Heart left ventricle (tissue), 16 donors: ENCODE results near the gene MYNN. TPM values are rescaled to one million over a fixed set of nuclear protein-coding genes. Genes with fewer than 3 reads are reported as not detected.

ENCODE experiments used
- ATAC-seq, 4 donors: fragments of 200-7000 bp; cut with Tn5 transposase; one replicate each; pipeline ENCODE4 v1.9.1; 2020 to 2022; ENCODE audit warnings: moderate library complexity in 4 of 4, mild to moderate bottlenecking in 3 of 4, moderate number of reproducible peaks in 1 of 4
- DNase-seq, 5 donors: peaks; one replicate each; pipeline ENCODE4 v3.0.0-alpha.2; 2020
- H3K27ac ChIP-seq, 12 donors: fragments of 200-600 bp; sonication (generic) in 4 of 12; one replicate each; pipeline versions ENCODE4 v1.5.0 to v1.8.0; 2016 to 2022; ENCODE audit warnings: mild to moderate bottlenecking in 2 of 12
- H3K27me3 ChIP-seq, 9 donors: fragments of 200-600 bp; sonication (generic) in 2 of 9; one replicate each; pipeline versions ENCODE4 v1.5.1 to v1.8.0; 2016 to 2022; ENCODE audit warnings: mild to moderate bottlenecking in 3 of 9
- H3K36me3 ChIP-seq, 9 donors: fragments of 200-600 bp; sonication (generic) in 2 of 9; one replicate each; pipeline versions ENCODE4 v1.5.0 to v1.8.0; 2018 to 2022; ENCODE audit warnings: mild to moderate bottlenecking in 2 of 9
- H3K4me1 ChIP-seq, 12 donors: fragments of 200-600 bp; sonication (generic) in 4 of 12; one replicate each; pipeline versions ENCODE4 v1.5.0 to v1.8.0; 2016 to 2022; ENCODE audit warnings: mild to moderate bottlenecking in 3 of 12
- H3K4me3 ChIP-seq, 12 donors: fragments of 200-600 bp; sonication (generic) in 4 of 12; one replicate each; pipeline versions ENCODE4 v1.5.0 to v1.8.0; 2017 to 2022; ENCODE audit warnings: mild to moderate bottlenecking in 9 of 12, moderate library complexity in 4 of 12
- H3K9me3 ChIP-seq, 12 donors: fragments of 200-600 bp; sonication (generic) in 4 of 12; one replicate each; pipeline versions ENCODE4 v1.5.0 to v1.8.0; 2016 to 2022; ENCODE audit warnings: mild to moderate bottlenecking in 1 of 12
- CTCF ChIP-seq, 12 donors: fragments of 200-600 bp; sonication (generic) in 4 of 12; IDR thresholded peaks; one replicate each; pipeline versions ENCODE4 v1.5.0 to v1.8.0; 2018 to 2022; ENCODE audit warnings: antibody characterized with exemption in 12 of 12, mild to moderate bottlenecking in 5 of 12
- POLR2A ChIP-seq, 2 donors: fragments of 450-650 bp; IDR thresholded peaks; one replicate each; pipeline ENCODE4 v1.6.1; 2017; ENCODE audit warnings: antibody characterized with exemption in 2 of 2, mild to moderate bottlenecking in 2 of 2, moderate library complexity in 2 of 2
- WGBS, 4 donors: extraction: QIAGEN DNeasy Blood & Tissue Kit in 2 of 4; methylation state at CpG; one replicate each; pipeline versions ENCODE4 v1.1.5 to v1.1.7; 2013 to 2018; 5-methylcytosine and 5-hydroxymethylcytosine counted together
- intact Hi-C, 10 donors: fragments of 100-400 bp; cut with DNase I; formaldehyde crosslinking; loops; one replicate each; pipeline versions ENCODE4 v1.11.1 to v1.14.2; 2022
- polyA plus RNA-seq, 2 donors: library from polyadenylated mRNA; stranded (reverse); fragments of 200-250 nt; gene quantifications; one replicate each; pipeline ENCODE4 v1.2.3, GENCODE V29; 2013
- total RNA-seq, 9 donors: library from RNA; depleted of rRNA in 2 of 9; stranded (reverse); fragments of >200 nt in 2 of 9; fragmentation: NEBNext Ultra II Directional in 3 of 9; extraction: Animal tissue kit (Norgen Biotek cat#: 25700) in 3 of 9; gene quantifications; one replicate each; pipeline versions ENCODE4 v1.1.0 to v1.2.4, GENCODE V29; 2016 to 2023
- donor health status: ischemic (EF 13 %, LVEDD 7.1; RV severe dilation, severe dysfunction).
- donor health status: healthy with polysubstance abuse.
- donor health status: DM: no; HTN: yes; CAD: no.
- donor health status: DM: no; HTN: no; CAD: no.
- donor health status: ischemic (EF 25% LVEDD 6.9; RV normal size, moderate dysfunction).
- donor health status: ischemic (EF 25% LVEDD 5.7; RV mildly dilated, moderate dysfunction).
- donor health status: healthy.
- donor health status: DM: yes; HTN: yes; CAD: no.
- donor health status: ischemic (EF 35%, LVEDD 5.7; RV mildly dilated, moderate dysfunction).
- donor health status: nonischemic (EF 11% LVEDD 7.7; RV severe dilation, severe dysfunction).
- donor health status: DM: yes; HTN: yes; CAD: no.
- donor health status: PGD.
- donor health status: ischemic (EF 29% LVEDD 5.4; RV normal size, mild dysfunction).
- donor health status: nonischemic (EF 23%, LVEDD 6.1; RV moderate dilation, normal function).

MYNN gene
- total and polyA plus RNA-seq, 11 donors = 5.0 to 14.1 (median 10.4) TPM

- Histone ChIP-seq H3K4me1 (peaks cover 0 to 20% (median 7%) of the 10 kb centered on the region in 12 donors), H3K36me3 (peaks cover 0 to 100% (median 94%) of the 10 kb centered on the region in 9 donors), H3K9me3 (no peaks in the 10 kb centered on the region), H3K27ac (no peak overlapping the region), H3K27me3 (no peaks in the 10 kb centered on the region), H3K4me3 (no peak overlapping the region)
- TF ChIP-seq POLR2A (IDR thresholded peaks at IDR 0.05) = no peak
- TF ChIP-seq CTCF (IDR thresholded peaks at IDR 0.05) = no peak
- intact Hi-C loops = no loop called here
- no peak for ATAC-seq
- WGBS, 4 donors = 55 to 59% (median 57%) methylated on average over 2 of the region's 2 CpGs
- DNase-seq = no peak
These were observed 7.5 kb downstream of the MYNN start for GRCh38 chr3:169780742-169781141.

- Histone ChIP-seq H3K36me3 (peaks cover 0 to 100% (median 94%) of the 10 kb centered on the region in 9 donors), H3K4me3 (no peak overlapping the region), H3K9me3 (no peaks in the 10 kb centered on the region), H3K27ac (no peak overlapping the region), H3K27me3 (no peaks in the 10 kb centered on the region), H3K4me1 (peaks cover 0 to 14% (median 5%) of the 10 kb centered on the region in 12 donors)
- TF ChIP-seq CTCF (IDR thresholded peaks at IDR 0.05) (no peak), POLR2A (IDR thresholded peaks at IDR 0.05) (no peak)
- DNase-seq (no peak), ATAC-seq (peak in 1 of 4 donors; percentile 66)
- 48 to 55% (median 51%) methylated on average over 4 of the region's 4 CpGs for WGBS, 4 donors
- intact Hi-C loops = no loop called here
These were observed 8.1 kb downstream of the MYNN start for GRCh38 chr3:169781209-169781855.

- no peak overlapping the region for H3K27ac ChIP-seq
- peaks cover 0 to 95% (median 76%) of the 10 kb centered on the region in 9 donors for H3K36me3 ChIP-seq
- intact Hi-C loops = no loop called here
- no peaks in the 10 kb centered on the region for H3K4me1 ChIP-seq
- no peak for TF ChIP-seq CTCF (IDR thresholded peaks at IDR 0.05)
- H3K9me3 ChIP-seq = no peaks in the 10 kb centered on the region
- H3K27me3 ChIP-seq = no peaks in the 10 kb centered on the region
- no peak overlapping the region for H3K4me3 ChIP-seq
- WGBS, 4 donors = 94 to 98% (median 97%) methylated on average over 4 of the region's 4 CpGs
- ATAC-seq (no peak), DNase-seq (no peak)
These were observed 13.9 kb downstream of the MYNN start for GRCh38 chr3:169787120-169787519.

DNA sequence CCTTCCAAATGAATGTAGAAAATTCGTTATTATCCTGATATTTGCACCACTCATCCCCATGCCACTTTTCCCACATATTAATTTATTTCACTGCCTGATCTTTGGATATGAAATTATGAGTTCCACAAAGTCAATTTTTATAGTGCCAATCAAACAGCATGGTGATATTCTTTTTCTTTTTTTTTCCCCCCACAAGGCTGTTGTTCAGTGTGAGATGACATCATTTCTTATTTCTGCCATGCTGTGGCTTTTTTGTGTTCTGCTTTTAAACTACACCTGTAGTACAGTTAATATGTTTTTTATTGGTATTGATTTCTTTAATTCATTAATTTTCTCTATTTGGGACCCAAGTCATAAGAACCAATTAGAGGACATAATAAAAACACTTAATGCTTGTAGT, 14.6 kb downstream of the MYNN start:
- 82 to 98% (median 89%) methylated on average over 1 of the region's 1 CpG for WGBS, 4 donors
- Histone ChIP-seq H3K27me3 (no peaks in the 10 kb centered on the region), H3K4me1 (no peaks in the 10 kb centered on the region), H3K27ac (no peak overlapping the region), H3K9me3 (no peaks in the 10 kb centered on the region), H3K4me3 (no peak overlapping the region), H3K36me3 (peaks cover 0 to 94% (median 75%) of the 10 kb centered on the region in 9 donors)
- ATAC-seq (no peak), DNase-seq (no peak)
- intact Hi-C loops = no loop called here
- TF ChIP-seq CTCF (IDR thresholded peaks at IDR 0.05) (no peak), POLR2A (IDR thresholded peaks at IDR 0.05) (no peak)
